ENCODE results near the gene IQCM.

- TF ChIP-seq CTCF (tag by site-specific recombination; IDR thresholded peaks at IDR 0.05): no peak
- TF ChIP-seq ZBTB17 (tag by site-specific recombination; IDR thresholded peaks at IDR 0.05): no peak
- TF ChIP-seq ZNF175 (tag by site-specific recombination; IDR thresholded peaks at IDR 0.05): no peak
- no peak for TF ChIP-seq ZNF830 (tag by site-specific recombination; IDR thresholded peaks at IDR 0.05; ENCODE audit: low read depth)
- no peak for TF ChIP-seq ZNF416 (tag by site-specific recombination; IDR thresholded peaks at IDR 0.05)
- no peak for TF ChIP-seq ZBTB21 (tag by site-specific recombination; IDR thresholded peaks at IDR 0.05)
- no peak for TF ChIP-seq ZSCAN30 (tag by site-specific recombination; IDR thresholded peaks at IDR 0.05)
Observed at GRCh38 chr4:149719806-149720205, 95.8 kb downstream of the IQCM start.
